HG02642 (cell line): Measurements from ENCODE around the gene TNPO3.
A peak's percentile ranks its signal among the peaks of the same experiment; 100 is the strongest.

ENCODE experiments used
- ATAC-seq: cut with Tn5 transposase; IDR thresholded peaks from one replicate; pipeline ENCODE4 v1.9.1; 2021; ENCODE audit warnings: mild to moderate bottlenecking; ENCODE audit not compliant: unreplicated experiment, poor library complexity

TNPO3 gene

DNA sequence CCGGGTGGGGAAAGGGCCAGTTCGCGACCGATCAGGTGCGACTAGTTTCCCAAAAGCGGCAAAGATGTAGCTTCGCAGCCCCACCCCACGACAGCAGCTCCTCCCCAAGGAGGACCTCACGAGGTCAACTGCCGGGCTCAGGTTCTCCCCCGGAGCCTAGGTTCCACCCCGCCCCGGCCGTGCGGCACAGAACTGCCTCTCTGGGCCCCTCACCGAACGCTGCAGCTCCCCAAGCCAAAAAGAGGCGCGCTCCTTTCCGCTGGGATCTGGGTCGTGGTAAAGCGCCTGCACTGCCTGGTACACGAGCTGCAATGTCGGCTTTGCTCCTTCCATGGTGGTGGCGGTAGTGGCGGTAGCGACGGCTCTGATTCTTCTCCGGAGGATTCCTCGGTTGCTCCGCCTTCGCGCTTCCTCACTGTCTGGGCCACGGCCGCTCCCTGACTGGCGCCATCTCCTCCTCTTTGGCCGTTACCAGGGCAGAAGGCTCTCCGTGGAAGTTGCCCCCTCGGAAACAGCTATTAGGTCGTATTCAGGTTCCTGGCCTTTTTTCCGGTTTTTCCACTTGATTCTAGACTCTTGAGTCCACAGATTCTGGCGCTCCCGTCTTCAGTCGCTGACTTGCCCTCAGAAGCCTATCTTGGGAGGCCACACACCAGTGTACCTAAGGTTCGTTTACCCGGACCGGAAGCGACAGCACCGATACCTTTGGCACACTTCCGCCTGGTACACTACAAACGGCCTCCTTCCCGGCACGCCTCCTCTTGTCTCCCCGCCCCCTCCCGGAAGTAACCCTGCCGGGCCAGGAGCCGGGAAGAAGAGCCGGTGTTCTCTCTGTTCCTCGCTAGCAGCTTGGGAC is at the start of gene TNPO3:
TNPO3 (minus strand) TSS at position 674 of the 856 bp plus-strand sequence; CDS start at position 333, 341 bp downstream.
- ATAC-seq = peak; percentile 84

DNA sequence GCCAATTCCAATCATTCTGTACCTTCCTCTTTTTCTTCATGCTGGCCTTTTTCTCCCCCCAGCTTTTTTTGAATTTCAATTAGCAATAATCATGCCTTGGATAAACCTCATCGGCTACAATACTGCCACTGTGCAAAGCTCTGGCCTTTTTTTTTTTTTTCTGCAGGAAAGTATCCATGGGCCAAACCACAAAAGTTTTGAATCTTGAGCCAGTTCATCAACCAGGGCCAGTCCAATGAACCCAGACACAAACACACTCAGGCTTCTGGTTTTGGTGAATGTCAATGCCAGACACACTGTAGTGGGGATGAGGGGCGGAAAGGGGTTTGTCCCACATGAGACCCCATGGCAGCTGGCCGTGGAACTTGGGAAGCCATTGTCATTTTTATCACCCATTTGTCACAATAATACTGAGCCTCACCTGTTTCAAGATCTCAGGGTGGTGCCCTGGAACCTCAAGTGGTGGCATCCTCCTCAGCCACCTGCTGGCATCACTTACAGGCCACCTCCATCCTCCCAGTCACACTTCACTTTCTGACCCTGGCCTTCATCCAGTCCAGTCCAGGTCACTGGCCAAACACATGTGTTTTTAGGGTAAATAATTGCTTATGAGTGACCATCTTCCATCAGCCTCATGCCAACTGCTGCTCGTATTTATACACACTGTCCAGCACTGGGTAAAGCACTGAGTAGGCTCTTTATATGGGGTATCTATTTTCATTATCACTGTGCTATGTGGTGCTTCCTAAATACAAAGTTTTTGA is 48.8 kb upstream of the TNPO3 start:
- no peak for ATAC-seq

DNA sequence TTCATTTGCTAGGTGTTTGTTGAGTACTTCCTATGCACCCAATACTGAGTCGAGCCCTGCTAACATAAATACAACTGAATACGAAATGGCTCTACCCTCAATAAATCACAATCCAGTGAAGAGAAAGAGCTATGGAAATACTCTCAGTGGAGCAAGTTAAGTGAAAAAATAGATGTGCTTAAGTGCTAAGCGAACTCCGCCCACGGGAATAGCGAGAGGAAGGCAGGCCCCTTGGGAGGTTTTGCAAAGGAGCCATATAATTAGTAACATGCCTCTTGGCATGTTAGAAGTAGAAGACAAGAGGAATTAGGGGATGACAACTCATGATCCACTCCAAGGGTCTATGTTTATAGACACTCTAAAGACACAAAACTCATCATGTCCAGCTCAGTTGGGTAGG is 46.8 kb upstream of the TNPO3 start:
- ATAC-seq = no peak

DNA sequence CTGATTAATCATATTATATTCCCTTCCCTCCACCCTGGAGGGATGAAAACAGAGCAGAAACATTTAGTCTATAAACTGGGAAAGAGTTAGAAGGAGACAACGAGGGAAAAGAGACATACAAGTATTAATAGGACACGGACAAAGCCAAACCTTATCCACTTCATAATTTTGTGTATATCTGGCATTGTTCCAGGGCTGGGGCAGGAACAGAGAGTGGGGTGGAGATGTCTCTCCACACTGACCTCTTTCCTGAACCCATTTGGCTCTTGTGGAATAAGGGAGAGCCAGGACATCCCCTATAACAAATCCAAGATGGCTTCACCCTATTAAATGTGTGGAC is 45.9 kb upstream of the TNPO3 start:
- no peak for ATAC-seq

DNA sequence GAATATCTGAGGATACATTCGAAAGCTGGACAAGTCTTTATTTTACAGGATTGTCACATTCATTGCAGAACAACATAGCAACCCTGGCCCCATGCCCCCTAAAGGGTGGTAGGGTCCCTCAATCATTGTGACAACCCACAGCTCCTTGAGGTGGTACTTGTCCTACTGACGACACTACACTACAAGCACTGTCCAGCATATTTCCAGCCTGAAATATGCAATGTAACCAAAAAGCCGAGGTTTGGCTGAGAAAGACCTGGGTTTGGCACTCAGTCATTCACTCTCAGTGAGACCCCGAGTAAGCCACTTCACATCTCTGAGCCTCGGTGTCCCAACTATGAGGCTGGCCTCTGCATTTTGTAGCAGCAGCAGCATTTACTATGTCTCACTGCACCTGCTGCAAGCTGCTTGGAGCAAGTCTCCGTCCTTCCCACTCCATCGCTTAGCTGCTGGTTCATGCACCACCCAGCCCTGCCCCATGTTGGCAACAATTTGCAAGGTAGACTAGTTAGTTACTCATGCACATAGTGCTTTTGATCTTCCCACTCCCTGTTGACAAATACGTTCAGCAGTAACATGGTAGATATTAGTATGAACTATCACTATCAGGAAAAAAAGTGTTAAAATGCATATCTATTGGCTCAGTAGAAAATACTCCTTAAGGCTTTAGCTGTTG is 43.6 kb upstream of the TNPO3 start:
- ATAC-seq = no peak

DNA sequence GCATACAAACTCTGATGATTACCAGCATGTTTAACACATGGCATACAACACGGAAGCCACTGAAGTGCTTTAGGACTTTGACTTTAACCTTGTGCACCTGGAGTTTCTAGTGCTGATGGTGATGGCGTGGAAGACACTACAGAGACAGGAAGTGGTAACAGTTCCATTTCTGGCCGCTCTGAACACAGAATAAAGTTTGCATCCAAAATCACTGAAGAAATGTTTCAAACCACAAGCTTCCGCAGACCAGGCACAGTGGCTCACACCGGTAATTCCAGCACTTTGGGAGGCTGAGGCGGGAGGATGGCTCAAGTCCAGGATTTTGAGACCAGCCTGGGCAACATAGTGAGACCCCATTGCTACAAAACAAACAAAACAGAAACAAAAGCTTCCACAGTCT is 40.3 kb upstream of the TNPO3 start:
- ATAC-seq = peak; percentile 80

DNA sequence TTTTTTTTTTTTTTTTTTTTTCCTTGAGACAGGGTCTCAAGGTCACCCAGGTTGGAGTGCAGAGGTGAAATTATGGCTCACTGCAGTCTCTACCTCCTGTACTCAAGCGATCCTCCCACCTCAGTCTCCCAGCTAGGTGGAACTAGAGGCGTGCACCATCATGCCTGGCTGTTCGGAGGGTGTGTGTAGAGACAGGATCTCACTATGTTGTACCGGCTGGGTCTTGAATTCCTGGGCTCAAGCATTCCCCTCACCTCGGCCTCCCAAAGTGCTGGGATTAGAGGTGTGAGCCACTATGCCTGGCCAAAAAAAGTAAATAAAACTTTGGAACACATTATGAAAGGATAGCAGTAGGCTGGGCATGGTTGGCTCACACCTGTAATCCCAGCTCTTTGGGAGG is 39.6 kb upstream of the TNPO3 start:
- no peak for ATAC-seq

DNA sequence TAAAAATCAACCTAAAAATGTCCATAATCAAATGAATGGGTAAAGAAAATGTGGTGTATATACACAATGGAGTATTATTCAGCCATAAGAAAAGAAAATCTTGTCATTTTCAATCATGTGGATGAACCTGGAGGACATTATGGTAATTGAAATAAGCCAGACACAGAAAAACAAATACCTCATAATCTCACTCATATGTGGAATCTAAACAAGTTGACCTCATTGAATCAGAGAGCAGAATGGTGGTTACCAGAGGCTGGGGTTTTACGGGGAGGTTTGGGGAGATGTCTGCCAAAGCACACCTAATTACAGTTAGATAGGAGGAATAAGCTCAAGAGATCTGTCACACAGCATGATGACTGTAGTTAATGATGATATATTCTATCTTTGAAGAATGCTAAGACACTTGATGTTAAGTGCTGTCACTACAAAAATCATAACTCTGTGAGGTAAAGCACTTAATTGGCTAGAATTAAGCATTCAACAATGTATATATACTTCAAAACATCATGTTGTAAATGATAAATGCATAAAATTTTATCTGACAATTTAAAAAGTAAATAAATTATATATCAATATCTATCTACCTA is 39.1 kb upstream of the TNPO3 start:
- ATAC-seq = no peak

DNA sequence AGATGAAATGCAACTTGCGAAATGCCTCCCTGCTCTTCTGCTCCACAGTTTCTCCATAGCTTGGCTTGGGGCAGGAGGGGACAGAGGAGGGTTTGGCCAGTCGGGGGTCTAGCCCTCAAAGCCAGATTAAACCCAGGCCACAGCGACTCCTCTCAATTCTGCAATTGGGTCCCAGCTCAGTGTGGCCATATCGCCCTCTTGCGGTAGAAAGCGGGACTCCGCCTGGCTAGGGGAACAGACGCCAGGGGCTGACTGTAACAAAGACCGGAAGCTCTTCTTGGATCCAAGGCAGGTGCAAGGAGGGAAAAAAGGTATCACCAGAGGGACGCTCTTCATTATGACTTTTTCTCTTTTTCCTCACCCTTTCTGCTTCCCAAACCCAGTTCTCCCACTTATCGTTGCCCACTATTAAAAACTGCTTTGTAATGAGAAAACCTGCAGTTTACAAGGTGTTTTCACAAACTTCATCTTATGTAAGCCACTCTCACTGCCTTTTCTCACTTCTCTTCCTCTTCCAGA is 36.6 kb upstream of the TNPO3 start:
- ATAC-seq = peak; percentile 63

DNA sequence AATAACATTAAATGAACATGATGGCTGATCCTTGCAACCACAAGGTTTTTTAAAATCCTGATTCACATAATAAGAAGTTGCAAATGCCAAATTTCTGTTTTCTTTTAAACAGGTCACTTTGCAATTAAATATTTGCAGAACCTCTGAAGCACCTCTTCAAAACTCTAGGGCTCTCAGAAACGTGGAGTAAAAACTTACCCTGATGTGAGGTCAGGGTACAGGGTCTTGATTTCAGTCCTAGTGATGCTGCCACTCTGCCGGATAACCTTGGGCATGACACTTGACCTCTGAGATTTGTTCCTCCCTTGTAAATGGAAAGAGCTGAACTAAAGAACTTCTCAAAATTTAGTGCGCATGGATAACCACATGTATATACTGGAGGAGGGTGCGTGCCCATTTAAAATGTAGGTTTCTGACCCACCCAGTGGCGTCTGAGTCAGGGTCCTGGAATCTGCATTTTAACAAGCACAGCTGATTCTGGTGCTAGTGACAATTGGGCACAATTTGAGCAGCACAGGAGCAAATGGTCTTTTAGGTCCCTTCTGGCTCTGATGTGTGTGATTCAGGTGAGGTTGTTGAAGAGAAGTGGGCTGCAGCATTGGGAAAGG is 35.5 kb upstream of the TNPO3 start:
- no peak for ATAC-seq

DNA sequence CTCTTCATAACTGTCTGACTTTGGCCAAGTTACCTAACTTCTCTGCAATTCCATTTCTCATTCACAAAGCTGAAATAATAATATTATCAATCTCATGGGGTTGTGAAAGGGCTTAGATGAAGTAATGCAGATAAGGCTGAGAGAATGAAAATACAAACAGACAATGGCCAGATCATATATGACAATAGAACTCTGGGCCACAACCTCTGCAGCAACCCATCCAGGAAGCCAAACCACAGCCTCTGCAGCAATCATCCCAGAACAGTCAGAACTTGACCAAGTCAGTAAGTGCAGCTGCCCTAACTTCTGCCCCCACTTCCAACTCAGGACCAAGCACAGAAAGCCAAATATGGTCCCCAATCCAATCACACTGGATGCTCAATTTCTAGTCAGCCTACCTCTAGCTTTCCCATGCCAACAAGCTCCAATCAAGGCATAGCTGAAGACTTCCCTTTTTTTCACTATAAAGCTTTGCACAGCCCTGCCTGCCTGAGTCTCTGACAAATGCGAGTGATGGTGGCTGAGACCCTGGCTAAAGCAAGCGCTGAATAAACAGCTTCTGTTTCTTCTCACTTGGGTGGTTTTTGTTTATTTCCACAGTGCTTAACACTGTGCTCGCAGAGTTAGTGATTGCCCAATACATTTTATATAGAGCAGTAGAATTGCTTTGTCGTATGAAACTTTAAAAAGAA is 34.8 kb upstream of the TNPO3 start:
- ATAC-seq = peak; percentile 79

DNA sequence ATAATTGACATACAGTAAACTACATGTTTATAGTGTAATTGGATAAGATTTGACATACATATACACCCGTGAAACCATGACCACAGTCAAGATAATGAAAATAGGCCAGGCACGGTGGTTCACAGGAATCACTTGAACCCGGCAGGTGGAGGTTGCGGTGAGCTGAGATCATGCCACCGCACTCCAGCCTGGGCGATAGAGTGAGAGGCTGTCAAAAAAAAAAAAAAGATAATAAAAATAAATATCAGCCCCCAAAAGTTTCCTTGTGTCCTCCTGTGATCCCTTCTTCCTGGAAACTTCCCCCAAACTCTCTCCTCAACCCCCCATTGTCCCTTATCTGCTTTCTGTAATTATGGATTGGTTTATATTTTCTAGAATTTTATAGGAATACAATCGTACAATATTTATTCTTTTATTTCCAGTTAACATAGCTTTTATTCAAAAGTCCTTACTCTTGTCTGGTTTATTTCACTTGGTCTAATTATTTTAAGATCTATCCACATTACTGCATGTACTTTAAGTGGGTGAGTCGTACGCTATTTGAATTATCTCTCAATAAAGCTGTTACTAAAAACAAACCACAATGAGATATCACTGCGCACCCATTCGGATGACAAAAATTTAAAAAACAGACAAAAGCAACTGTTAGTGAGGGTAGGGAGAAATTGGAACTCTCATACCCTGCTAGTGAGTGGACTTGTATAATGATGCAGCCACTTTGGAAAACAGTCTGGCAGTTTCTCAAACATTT is 30.1 kb upstream of the TNPO3 start:
- no peak for ATAC-seq

DNA sequence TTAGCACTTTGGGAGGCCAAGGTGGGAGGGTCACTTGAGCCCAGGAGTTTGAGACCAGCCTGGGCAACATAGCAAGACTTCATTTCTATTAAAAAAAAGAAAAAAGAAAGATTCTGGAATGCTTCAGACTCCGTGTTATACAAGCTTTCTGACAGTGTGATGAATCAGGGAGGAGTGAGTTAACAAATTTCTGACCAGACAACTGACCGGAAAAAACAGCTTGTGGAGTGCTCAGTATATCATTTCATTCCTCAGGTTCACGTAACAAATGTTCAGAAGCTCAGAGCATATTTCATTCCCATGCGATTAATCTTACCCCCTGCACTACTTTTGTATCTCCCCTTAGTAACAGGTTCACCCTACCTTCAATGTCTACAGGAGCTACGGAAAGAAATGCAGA is 28.6 kb upstream of the TNPO3 start:
- ATAC-seq = no peak

DNA sequence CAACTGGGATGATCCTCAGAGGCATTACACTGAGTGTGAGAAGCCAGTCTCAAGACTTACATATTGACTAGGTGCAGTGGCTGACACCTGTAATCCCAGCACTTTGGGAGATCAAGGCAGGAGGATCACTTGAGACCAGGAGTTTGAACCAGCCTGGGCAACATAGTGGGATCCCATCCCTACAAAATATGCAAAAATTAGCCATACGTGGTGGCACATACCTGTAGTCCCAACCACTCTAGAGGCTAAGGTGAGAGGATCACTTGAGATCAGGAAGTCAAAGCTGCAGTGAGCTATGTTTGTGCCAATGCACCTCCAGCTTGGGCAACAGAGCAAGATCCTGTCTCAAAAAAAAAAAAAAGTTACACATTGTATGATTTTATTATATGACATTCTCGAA is 23.5 kb upstream of the TNPO3 start:
- no peak for ATAC-seq

DNA sequence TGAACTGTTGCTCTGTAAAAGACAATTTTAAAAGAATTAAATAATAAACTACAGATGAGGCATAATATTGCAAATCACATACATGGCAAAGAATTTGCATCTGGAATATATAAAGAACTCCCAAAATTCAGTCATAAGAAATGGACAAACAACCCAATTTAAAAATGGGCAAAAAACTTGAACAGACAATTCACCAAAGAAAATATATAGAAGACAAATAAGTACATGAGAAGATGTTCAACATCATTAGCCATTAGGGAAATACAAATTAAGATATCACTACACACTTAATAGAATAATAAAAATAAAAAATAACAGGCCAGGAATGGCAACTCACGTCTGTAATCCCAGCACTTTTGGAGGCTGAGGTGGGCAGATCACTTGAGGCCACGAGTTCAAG is 22.0 kb upstream of the TNPO3 start:
- no peak for ATAC-seq

DNA sequence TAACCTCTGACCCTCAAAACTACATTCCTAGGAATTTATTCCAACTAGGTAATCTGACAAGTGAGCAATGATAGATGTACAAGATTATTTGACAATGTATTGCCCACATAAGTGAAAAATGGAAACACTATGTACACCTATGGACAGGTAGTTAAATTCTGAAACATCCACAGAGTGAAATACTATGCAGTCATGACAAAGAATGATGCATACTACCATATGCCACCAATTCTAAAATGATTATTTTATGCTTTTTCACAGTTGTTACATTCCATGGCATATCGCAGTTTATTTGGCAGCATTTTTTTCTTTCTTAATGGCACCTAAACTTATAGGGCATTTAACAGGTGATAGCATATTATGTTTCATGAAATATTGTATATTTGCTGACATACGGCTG is 20.1 kb upstream of the TNPO3 start:
- ATAC-seq = no peak

DNA sequence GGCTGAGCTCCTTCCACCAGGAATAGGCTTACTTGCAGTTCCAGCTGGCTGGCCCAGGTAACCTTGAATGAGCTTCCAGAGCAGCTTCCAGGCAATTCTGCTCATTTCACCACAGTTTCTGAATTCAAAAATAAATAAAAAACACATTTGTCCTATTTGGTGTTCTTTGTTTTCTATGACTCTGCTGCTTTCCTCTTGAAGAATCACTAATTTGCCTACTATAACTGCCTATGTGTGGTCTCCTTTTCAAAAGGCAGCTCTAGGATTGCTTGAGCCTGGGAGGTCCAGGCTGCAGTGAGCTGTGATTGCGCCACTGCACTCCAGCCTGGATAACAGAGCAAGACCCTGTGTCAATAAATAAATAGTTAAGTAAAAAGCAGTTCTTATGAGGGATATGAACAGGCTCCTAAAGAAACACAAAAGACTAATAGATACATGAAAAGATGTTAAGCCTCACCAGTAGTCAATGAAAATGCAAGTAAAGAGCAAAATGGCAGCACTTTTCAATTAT is 19.5 kb upstream of the TNPO3 start:
- ATAC-seq = no peak

DNA sequence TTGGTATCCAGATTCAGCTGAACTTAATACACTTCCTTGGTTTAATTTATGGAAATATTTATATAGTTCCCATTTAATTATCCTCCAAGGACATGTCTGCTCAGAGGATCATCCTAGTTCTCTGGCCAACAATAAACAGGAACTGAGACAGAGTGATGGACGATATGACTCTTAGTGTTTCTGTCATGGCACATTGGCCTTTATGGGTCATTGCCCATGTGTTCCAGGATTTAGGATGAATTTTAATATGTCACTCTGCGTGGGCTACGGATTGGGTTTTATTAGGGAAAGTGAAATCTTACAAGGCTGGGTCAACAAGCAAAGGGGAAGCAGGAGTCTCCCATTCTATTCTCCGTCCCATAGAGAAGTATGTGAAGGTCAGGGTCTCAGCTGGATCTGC is 18.8 kb upstream of the TNPO3 start:
- no peak for ATAC-seq

DNA sequence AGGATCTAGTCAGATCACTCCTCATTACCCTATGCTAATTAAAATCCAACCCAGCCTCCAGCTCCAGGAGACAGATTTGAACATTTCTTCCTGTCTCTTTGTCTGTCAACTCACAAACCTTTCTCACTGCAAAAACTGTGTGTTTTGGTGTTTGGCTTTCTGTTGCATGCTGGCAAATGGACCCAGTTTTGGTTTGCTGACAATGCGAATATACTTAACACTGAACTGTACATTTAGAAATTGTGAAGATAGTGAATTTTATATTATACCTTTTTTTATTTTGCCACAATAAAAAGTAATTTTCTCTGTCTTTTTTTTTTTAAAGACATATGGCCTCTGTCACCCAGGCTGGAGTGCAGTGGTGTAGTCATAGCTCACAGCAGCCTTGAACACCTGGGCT is 18.3 kb upstream of the TNPO3 start:
- no peak for ATAC-seq
